HG02885 (cell line): ENCODE measurements around the gene SLC22A5.

ENCODE experiments used
- ATAC-seq: cut with Tn5 transposase; IDR thresholded peaks from one replicate; pipeline ENCODE4 v1.9.1; 2021; ENCODE audit warnings: mild to moderate bottlenecking; ENCODE audit not compliant: unreplicated experiment, poor library complexity

SLC22A5 gene

DNA sequence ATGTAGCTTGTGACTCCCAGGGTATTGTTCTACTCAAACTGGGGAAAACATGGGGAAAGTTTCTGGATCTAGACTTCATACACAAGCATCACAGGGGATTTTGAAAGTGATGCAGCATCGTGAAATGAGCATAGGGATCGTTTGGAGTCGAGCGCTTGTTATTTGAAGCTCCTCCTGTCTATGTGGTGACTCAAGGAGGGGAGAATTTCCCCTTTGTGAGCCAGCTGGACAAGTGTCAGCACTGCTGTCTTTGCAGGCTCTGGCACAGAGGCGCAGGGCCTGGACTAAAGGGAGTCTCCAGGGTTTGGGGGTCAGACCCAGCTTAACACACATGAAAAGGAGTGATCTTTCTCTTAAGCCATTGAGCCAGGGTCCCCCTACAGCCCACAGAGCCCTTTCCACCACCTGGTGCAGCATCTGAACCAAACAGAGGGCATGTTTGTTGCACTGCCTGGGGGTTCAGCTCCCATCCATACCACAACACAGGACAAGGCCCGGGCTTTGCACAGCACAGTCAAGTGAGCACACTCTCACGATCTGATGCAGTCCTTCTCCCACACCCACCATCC, 70.1 kb downstream of the SLC22A5 start:
- no peak for ATAC-seq

GRCh38 chr5:132444061-132444460, 74.6 kb downstream of the SLC22A5 start:
- no peak for ATAC-seq
